GM19240 (cell line): ENCODE measurements around the gene SALL4.
"Not testable (repeated sequence)": the region's sequence is repeated elsewhere in the genome, so short reads cannot be mapped to it uniquely, and the experiment has no call there.

ENCODE experiments used
- DNase-seq: peaks from one replicate; pipeline ENCODE4 v3.0.0; 2011; ENCODE audit warnings: low spot score; ENCODE audit not compliant: insufficient read length

The SALL4 gene

GRCh38 chr20:51766994-51767866, 35.1 kb downstream of the SALL4 start:
- DNase-seq: no peak

- DNase-seq: not testable (repeated sequence)
Observed at GRCh38 chr20:51765381-51765780, 36.9 kb downstream of the SALL4 start.

- no peak for DNase-seq
Observed at GRCh38 chr20:51763965-51764602, 38.2 kb downstream of the SALL4 start.

- DNase-seq: no peak
Observed at GRCh38 chr20:51760905-51761546, 41.3 kb downstream of the SALL4 start.

- DNase-seq: no peak
Observed at GRCh38 chr20:51759769-51760510, 42.4 kb downstream of the SALL4 start.

GRCh38 chr20:51758978-51759544, 43.3 kb downstream of the SALL4 start:
- DNase-seq: no peak

GRCh38 chr20:51757226-51757625, 45.1 kb downstream of the SALL4 start:
- no peak for DNase-seq

GRCh38 chr20:51756653-51757052, 45.7 kb downstream of the SALL4 start:
- no peak for DNase-seq

- DNase-seq: not testable (repeated sequence)
Observed at GRCh38 chr20:51753220-51753619, 49.1 kb downstream of the SALL4 start.

- no peak for DNase-seq
Observed at GRCh38 chr20:51752343-51752951, 49.9 kb downstream of the SALL4 start.

- no peak for DNase-seq
Observed at GRCh38 chr20:51750770-51751388, 51.4 kb downstream of the SALL4 start.

- no peak for DNase-seq
Observed at GRCh38 chr20:51750037-51750769, 52.1 kb downstream of the SALL4 start.

- DNase-seq: no peak
Observed at GRCh38 chr20:51749674-51750036, 52.7 kb downstream of the SALL4 start.

- no peak for DNase-seq
Observed at GRCh38 chr20:51747182-51747911, 55.0 kb downstream of the SALL4 start.

GRCh38 chr20:51745804-51746203, 56.5 kb downstream of the SALL4 start:
- DNase-seq: no peak

- DNase-seq: no peak
Observed at GRCh38 chr20:51740838-51741237, 61.5 kb downstream of the SALL4 start.

- not testable (repeated sequence) for DNase-seq
Observed at GRCh38 chr20:51740308-51740707, 62.0 kb downstream of the SALL4 start.

- DNase-seq: no peak
Observed at GRCh38 chr20:51739722-51740249, 62.5 kb downstream of the SALL4 start.
